ENCODE results near the gene PPP2R5B. TPM values are rescaled to one million over a fixed set of nuclear protein-coding genes. Genes with fewer than 3 reads are reported as not detected.

PPP2R5B gene
- total RNA-seq, 1 donor from 2014 or later = 5.7 TPM

DNA sequence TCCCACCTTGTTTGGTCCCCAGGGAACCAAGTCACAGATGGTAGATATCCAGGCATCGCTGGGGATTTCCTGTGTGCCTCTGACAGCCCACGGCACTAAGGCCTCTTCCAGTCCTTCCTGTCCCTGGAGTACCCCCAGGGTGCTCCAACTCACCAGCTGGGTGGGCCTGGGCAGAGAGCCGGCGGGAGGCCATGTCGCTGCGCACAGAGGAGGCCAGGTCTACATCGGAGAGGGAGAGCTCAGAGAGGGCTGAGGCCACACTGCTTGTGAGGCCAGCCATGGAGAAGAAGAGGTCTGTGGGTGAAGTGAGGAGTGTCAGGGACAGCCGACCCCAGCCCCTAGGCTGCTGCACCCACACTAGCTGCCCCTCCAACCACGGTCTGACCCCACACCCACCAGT lies 12.8 kb upstream of the PPP2R5B start:
- no peak for DNase-seq (ENCODE audit: low spot score)
- Histone ChIP-seq H3K9me3 (ENCODE audit: low read depth) (no peaks in the 10 kb centered on the region), H3K4me1 (peaks cover 9% of the 10 kb centered on the region), H4K20me1 (ENCODE audit: low read depth) (peaks cover 4% of the 10 kb centered on the region), H3F3A (ENCODE audit: low read depth) (no peaks in the 10 kb centered on the region), H3K79me2 (ENCODE audit: low read depth) (peaks cover 6% of the 10 kb centered on the region), H3K9ac (no peak overlapping the region), H3K4me2 (no peak overlapping the region), H3K4me3 (no peak overlapping the region), H3K36me3 (no peaks in the 10 kb centered on the region), H3K27ac (no peak overlapping the region), H3K27me3 (no peaks in the 10 kb centered on the region), H2AFZ (replicated peaks) (no peak overlapping the region)
- Mint-ChIP-seq H3K27ac (no peak overlapping the region), H3K4me1 (peaks cover 12% of the 10 kb centered on the region), H3K4me3 (no peak overlapping the region), H3K27me3 (ENCODE audit: insufficient read depth, low read depth) (peaks cover 4% of the 10 kb centered on the region), H3K36me3 (peaks cover 4% of the 10 kb centered on the region), H3K9me3 (no peaks in the 10 kb centered on the region)
- TF ChIP-seq EZH2phosphoT487 (IDR thresholded peaks at IDR 0.05) = no peak

DNA sequence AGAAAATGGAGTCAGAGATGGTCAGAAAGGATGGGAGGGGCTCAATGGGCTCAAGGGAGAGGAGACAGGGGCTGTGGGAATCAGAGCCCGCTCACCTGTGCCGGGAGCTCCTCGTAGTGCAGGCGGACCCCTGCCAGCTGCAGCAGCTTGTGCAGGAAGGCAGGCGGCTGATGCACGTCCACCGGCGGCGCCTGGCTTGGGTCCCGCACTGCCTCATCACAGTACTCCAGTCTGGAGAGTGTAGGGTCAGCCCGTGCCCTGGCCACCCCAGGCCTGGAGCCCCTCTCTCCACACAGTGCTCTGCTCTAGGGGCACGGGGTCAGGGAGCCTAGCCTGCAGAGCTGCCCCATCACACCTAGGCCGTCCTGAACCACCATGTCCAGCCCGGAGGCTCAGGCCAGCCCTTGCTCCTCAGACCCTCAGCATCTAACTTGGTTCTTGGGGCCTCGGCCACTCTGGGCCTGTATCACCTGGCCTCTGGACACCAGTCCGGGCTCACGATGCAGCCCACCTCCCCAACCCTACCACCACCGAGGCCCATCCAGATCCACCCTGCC lies 11.2 kb upstream of the PPP2R5B start:
- Histone ChIP-seq H3F3A (ENCODE audit: low read depth) (peaks cover 9% of the 10 kb centered on the region), H3K4me2 (no peak overlapping the region), H3K27me3 (no peaks in the 10 kb centered on the region), H2AFZ (replicated peaks) (no peak overlapping the region), H3K79me2 (ENCODE audit: low read depth) (peaks cover 7% of the 10 kb centered on the region), H3K9ac (no peak overlapping the region), H3K4me1 (peaks cover 15% of the 10 kb centered on the region), H3K9me3 (ENCODE audit: low read depth) (no peaks in the 10 kb centered on the region), H3K4me3 (no peak overlapping the region), H3K27ac (no peak overlapping the region), H3K36me3 (no peaks in the 10 kb centered on the region), H4K20me1 (ENCODE audit: low read depth) (peaks cover 4% of the 10 kb centered on the region)
- peaks cover 2% of the 10 kb centered on the region for H3K27me3 Mint-ChIP-seq (ENCODE audit: insufficient read depth, low read depth)
- no peak for DNase-seq (ENCODE audit: low spot score)
- no peak overlapping the region for H3K27ac Mint-ChIP-seq
- TF ChIP-seq EZH2phosphoT487 (IDR thresholded peaks at IDR 0.05) (no peak), EZH2 (IDR thresholded peaks at IDR 0.05) (no peak)
- TF ChIP-seq, protein P1, sequence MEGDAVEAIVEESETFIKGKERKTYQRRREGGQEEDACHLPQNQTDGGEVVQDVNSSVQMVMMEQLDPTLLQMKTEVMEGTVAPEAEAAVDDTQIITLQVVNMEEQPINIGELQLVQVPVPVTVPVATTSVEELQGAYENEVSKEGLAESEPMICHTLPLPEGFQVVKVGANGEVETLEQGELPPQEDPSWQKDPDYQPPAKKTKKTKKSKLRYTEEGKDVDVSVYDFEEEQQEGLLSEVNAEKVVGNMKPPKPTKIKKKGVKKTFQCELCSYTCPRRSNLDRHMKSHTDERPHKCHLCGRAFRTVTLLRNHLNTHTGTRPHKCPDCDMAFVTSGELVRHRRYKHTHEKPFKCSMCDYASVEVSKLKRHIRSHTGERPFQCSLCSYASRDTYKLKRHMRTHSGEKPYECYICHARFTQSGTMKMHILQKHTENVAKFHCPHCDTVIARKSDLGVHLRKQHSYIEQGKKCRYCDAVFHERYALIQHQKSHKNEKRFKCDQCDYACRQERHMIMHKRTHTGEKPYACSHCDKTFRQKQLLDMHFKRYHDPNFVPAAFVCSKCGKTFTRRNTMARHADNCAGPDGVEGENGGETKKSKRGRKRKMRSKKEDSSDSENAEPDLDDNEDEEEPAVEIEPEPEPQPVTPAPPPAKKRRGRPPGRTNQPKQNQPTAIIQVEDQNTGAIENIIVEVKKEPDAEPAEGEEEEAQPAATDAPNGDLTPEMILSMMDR (IDR thresholded peaks at IDR 0.05) = no peak
- H3K36me3 Mint-ChIP-seq = peaks cover 4% of the 10 kb centered on the region
- H3K4me3 Mint-ChIP-seq = no peak overlapping the region
- H3K9me3 Mint-ChIP-seq = no peaks in the 10 kb centered on the region
- H3K4me1 Mint-ChIP-seq = peaks cover 23% of the 10 kb centered on the region

DNA sequence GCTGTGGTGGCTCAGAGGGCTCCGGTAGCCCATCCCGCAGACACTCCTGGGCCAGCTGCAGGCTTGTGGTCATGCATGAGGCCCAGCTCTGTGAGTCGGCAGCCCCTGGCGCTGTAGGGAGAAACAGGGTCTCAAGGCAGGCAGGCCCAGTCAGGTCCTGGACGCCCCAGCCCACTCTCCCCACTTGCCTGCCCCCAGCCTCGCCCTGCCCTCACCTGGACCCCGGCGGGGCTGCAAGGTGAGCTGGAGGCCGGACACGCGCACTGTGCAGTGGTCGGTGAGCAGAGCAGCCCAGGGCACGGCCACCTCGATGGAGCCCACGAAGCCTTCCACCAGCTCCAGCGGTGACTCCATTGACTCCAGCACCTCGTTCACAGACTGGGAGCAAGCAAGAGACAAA lies 10.4 kb upstream of the PPP2R5B start:
- H3K9me3 ChIP-seq (ENCODE audit: low read depth) = no peaks in the 10 kb centered on the region
- no peak overlapping the region for H3K4me3 ChIP-seq
- no peak overlapping the region for H3K9ac ChIP-seq
- H3K9me3 Mint-ChIP-seq = no peaks in the 10 kb centered on the region
- no peak for TF ChIP-seq EZH2 (IDR thresholded peaks at IDR 0.05)
- TF ChIP-seq, protein P1 (IDR thresholded peaks at IDR 0.05) = no peak
- H3K27me3 ChIP-seq = no peaks in the 10 kb centered on the region
- DNase-seq (ENCODE audit: low spot score) = no peak
- peaks cover 4% of the 10 kb centered on the region for H4K20me1 ChIP-seq (ENCODE audit: low read depth)
- H3K4me3 Mint-ChIP-seq = no peak overlapping the region
- H3K27ac Mint-ChIP-seq = no peak overlapping the region
- peaks cover 16% of the 10 kb centered on the region for H3F3A ChIP-seq (ENCODE audit: low read depth)
- H2AFZ ChIP-seq (replicated peaks) = no peak overlapping the region
- no peak overlapping the region for H3K27ac ChIP-seq
- peaks cover 4% of the 10 kb centered on the region for H3K36me3 Mint-ChIP-seq
- H3K4me1 ChIP-seq = peaks cover 17% of the 10 kb centered on the region
- H3K36me3 ChIP-seq = no peaks in the 10 kb centered on the region
- H3K4me2 ChIP-seq = no peak overlapping the region
- H3K79me2 ChIP-seq (ENCODE audit: low read depth) = peaks cover 7% of the 10 kb centered on the region
- no peaks in the 10 kb centered on the region for H3K27me3 Mint-ChIP-seq (ENCODE audit: insufficient read depth, low read depth)
- peaks cover 24% of the 10 kb centered on the region for H3K4me1 Mint-ChIP-seq

DNA sequence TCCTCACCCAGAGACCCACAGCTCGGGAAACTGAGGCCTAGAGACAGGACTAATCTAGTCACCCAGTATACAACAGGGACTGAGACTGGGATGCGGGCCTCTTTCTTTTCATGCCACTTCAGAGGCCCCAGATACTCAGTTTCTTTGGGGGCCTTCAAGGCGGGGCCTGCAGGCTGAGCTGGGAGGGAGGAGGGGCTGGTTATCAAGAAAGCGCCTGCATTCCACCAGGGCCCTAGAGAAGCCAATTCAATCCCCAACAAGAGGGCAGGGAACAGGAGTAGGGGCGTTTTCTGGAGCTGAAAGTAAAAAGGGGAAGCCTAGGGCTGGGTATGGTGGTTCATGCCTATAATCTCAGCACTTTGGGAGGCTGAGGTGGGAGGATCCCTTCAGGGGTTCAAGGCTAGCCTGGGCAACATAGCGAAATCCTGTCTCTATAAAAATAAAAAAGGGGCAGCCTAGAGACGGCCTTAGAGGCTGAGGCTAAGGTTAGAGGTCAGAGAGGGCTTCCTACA lies 9.1 kb upstream of the PPP2R5B start:
- H3K27ac Mint-ChIP-seq = no peak overlapping the region
- Histone ChIP-seq H3K79me2 (ENCODE audit: low read depth) (peaks cover 7% of the 10 kb centered on the region), H3K36me3 (no peaks in the 10 kb centered on the region), H3K4me3 (no peak overlapping the region), H3K27me3 (no peaks in the 10 kb centered on the region), H4K20me1 (ENCODE audit: low read depth) (peaks cover 4% of the 10 kb centered on the region), H3F3A (ENCODE audit: low read depth) (peaks cover 16% of the 10 kb centered on the region), H3K4me1 (peaks cover 17% of the 10 kb centered on the region), H3K27ac (no peak overlapping the region), H3K9me3 (ENCODE audit: low read depth) (no peaks in the 10 kb centered on the region), H3K9ac (peak overlapping the region; percentile 98), H2AFZ (replicated peaks) (no peak overlapping the region), H3K4me2 (peak overlapping the region; percentile 93)
- peaks cover 24% of the 10 kb centered on the region for H3K4me1 Mint-ChIP-seq
- peaks cover 4% of the 10 kb centered on the region for H3K36me3 Mint-ChIP-seq
- TF ChIP-seq EZH2phosphoT487 (IDR thresholded peaks at IDR 0.05) (no peak), EZH2 (IDR thresholded peaks at IDR 0.05) (no peak)
- TF ChIP-seq, protein P1 (IDR thresholded peaks at IDR 0.05) = no peak
- peak; percentile 31 for DNase-seq (ENCODE audit: low spot score)
- no peaks in the 10 kb centered on the region for H3K9me3 Mint-ChIP-seq
- peak overlapping the region; percentile 93 for H3K4me3 Mint-ChIP-seq
- H3K27me3 Mint-ChIP-seq (ENCODE audit: insufficient read depth, low read depth) = no peaks in the 10 kb centered on the region
